Measurements from ENCODE around the gene GALNT6.

GALNT6 gene

GRCh38 chr12:51391283-51392123, at the start of gene GALNT6:
GALNT6 (minus strand) TSS chr12:51391406; CDS start chr12:51379781, 11,625 bp downstream.
- no peak for FAIRE-seq

GRCh38 chr12:51439330-51439729, 48.1 kb upstream of the GALNT6 start:
- no peak for FAIRE-seq

GRCh38 chr12:51437431-51437830, 46.2 kb upstream of the GALNT6 start:
- no peak for FAIRE-seq

GRCh38 chr12:51434305-51434704, 43.1 kb upstream of the GALNT6 start:
- FAIRE-seq = no peak

GRCh38 chr12:51432921-51433320, 41.7 kb upstream of the GALNT6 start:
- FAIRE-seq = no peak

GRCh38 chr12:51430196-51430895, 39.1 kb upstream of the GALNT6 start:
- no peak for FAIRE-seq

GRCh38 chr12:51429700-51430099, 38.5 kb upstream of the GALNT6 start:
- FAIRE-seq = no peak

- FAIRE-seq = no peak
Observed at GRCh38 chr12:51428256-51428655, 37.0 kb upstream of the GALNT6 start.

GRCh38 chr12:51424662-51425539, 33.7 kb upstream of the GALNT6 start, which contains the start of gene SLC4A8:
SLC4A8 (plus strand) TSS chr12:51424831; CDS start chr12:51424988, 157 bp downstream.
- FAIRE-seq = no peak

- FAIRE-seq = no peak
Observed at GRCh38 chr12:51424094-51424661, 33.0 kb upstream of the GALNT6 start.

GRCh38 chr12:51421266-51421884, 30.2 kb upstream of the GALNT6 start:
- no peak for FAIRE-seq

- FAIRE-seq = no peak
Observed at GRCh38 chr12:51419425-51420193, 28.4 kb upstream of the GALNT6 start.

GRCh38 chr12:51417826-51418225, 26.6 kb upstream of the GALNT6 start:
- FAIRE-seq = no peak

- no peak for FAIRE-seq
Observed at GRCh38 chr12:51415931-51416330, 24.7 kb upstream of the GALNT6 start.

- FAIRE-seq = no peak
Observed at GRCh38 chr12:51413791-51414190, 22.6 kb upstream of the GALNT6 start.

GRCh38 chr12:51413149-51413548, 21.9 kb upstream of the GALNT6 start:
- no peak for FAIRE-seq

GRCh38 chr12:51409846-51410245, 18.6 kb upstream of the GALNT6 start:
- FAIRE-seq = no peak

- no peak for FAIRE-seq
Observed at GRCh38 chr12:51407604-51408003, 16.4 kb upstream of the GALNT6 start.

GRCh38 chr12:51406859-51407258, 15.7 kb upstream of the GALNT6 start:
- no peak for FAIRE-seq

GRCh38 chr12:51406290-51406689, 15.1 kb upstream of the GALNT6 start:
- no peak for FAIRE-seq

GRCh38 chr12:51405801-51406207, 14.6 kb upstream of the GALNT6 start:
- no peak for FAIRE-seq

Measured in colon (tissue), 2 donors.